DMS153 treated with DMSO at 0.1 percent for 48 hours (cell line): ENCODE measurements around the gene PTPRN.
A peak's percentile ranks its signal among the peaks of the same experiment; 100 is the strongest.

Experiments used
- DNase-seq: peaks from one replicate; lab custom pipeline; 2025; ENCODE audit not compliant: unreplicated experiment; lab: John Stamatoyannopoulos, UW

The PTPRN gene

DNA sequence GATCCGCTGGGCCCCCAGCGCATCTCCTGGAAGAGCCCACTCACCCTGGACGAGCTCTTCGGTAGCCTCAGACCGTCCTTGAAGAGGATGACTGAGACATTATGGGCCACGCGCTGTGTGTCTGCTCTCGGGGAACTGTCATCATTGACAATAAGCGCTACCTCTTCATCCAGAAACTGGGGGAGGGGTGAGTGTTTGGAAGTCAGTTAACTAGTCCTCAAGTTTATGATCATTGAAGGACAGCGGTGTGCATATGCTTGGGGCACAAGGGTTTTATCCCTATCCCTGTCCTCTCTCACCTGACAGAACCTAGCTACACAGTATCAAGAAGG lies 63.3 kb downstream of the PTPRN start:
- DNase-seq = no peak

DNA sequence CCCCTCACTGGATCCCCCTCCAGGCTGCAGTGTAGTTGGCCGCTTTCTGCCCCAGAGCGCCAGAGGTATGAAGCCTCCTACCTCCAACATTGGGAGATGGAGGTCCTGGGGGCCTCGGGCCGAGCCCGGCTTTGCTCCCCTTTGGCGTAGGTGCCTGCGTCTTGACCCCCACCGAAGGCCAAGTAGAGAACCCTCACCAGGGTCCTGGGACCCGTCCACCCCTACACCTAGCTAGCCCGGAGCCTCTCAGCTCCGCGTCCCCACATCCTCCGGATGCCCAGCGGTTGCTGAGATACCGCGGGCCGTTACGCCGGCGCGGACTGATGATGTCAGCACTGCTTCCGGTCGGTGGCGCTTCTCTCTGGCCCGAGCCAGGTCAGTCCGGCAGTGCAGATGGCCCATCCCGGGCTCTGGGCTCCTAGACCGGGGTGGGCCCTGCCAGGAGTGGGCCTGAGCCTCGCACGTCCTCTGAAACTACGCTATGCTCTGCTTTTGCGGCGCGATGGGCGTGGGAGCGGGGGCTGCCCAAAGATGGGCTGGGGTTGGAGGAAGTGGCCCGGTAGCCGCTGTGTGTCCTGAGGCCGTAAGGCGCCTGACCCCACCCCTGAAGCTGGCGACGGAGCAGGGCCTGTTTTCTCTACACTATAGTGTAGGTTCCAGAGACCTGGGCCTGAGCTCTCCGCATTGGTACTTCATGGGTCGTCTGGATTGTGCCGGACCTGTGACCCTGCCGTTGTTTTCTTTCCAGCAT lies 63.9 kb downstream of the PTPRN start, which contains the start of the genes GLB1L and STK16:
Gene GLB1L (minus strand): TSS at position 297 of the 751 bp plus-strand sequence. CDS start 1,871 bp downstream, outside the sequence.
Gene STK16 (plus strand): TSS at position 332 of the 751 bp plus-strand sequence. CDS start 521 bp downstream, outside the sequence.
- peak; percentile 54 for DNase-seq

DNA sequence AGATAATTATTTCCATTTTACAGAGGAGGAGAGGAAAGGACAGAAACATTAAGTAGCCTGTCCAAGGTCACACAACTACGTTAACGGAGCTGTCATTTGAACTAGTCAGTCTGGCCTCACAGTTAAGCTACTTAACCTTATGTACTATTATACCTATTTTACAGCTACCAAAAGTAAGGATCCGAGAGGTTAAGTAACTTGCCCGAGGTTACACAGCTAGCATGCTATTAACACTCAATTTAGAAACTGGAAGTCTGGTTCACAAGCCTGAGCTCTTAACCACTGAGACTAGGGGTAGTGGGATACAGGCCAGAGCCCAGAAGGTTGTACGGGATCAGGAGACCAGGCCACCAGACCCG lies 64.4 kb downstream of the PTPRN start:
- no peak for DNase-seq

DNA sequence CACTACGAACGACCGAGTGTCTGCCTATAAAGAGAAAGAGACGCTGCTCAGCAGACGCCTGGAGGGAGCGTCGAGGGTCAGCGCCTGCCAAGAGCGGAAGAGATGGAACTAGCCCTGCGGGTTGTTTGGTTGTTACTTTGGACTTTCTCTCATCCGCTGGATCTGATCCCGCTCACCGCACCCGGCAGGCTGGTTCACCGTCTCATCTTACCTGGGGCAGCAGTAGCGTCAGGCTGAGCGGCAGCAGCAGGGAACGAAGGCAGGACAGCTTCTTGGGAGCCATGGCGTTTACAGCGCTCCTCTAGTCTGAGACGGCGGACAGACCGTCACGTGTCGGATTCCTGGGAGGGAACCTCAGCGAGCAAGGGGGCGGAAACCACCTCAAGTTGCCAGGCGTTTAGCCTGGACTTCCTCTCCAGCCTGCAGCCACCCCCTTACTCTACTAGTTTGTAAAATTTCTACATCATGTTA lies 65.9 kb downstream of the PTPRN start:
- no peak for DNase-seq
